Esophagus (tissue), 2 donors: ENCODE measurements around the gene KRTAP19-4. TPM values are rescaled to one million over a fixed set of nuclear protein-coding genes. Genes with fewer than 3 reads are reported as not detected.
"Not testable (repeated sequence)": the region's sequence is repeated elsewhere in the genome, so short reads cannot be mapped to it uniquely, and the experiment has no call there.

ENCODE experiments used
- H3K27ac ChIP-seq, 2 donors: one replicate each; pipeline ENCODE4 v1.5.1; 2013; ENCODE audit warnings: low read depth in 2 of 2, mild to moderate bottlenecking in 2 of 2, inconsistent platforms in 1 of 2, low read length in 1 of 2, moderate library complexity in 1 of 2
- H3K27me3 ChIP-seq, 2 donors: one replicate each; pipeline ENCODE4 v1.6.1; 2013; ENCODE audit warnings: low read length in 2 of 2, control low read depth in 1 of 2, mild to moderate bottlenecking in 1 of 2; ENCODE audit not compliant: insufficient read depth in 2 of 2, control insufficient read depth in 1 of 2
- H3K36me3 ChIP-seq, 2 donors: one replicate each; pipeline ENCODE4 v1.6.1; 2013; ENCODE audit warnings: low read length in 1 of 2; ENCODE audit not compliant: control insufficient read depth in 2 of 2, insufficient read depth in 2 of 2
- H3K4me1 ChIP-seq, 2 donors: one replicate each; pipeline ENCODE4 v1.6.1; 2013; ENCODE audit warnings: low read length in 1 of 2; ENCODE audit not compliant: control insufficient read depth in 2 of 2, insufficient read depth in 2 of 2
- H3K4me3 ChIP-seq, 2 donors: one replicate each; pipeline ENCODE4 v1.5.1; 2013; ENCODE audit warnings: low read length in 2 of 2, mild to moderate bottlenecking in 2 of 2, low read depth in 1 of 2, moderate library complexity in 1 of 2
- H3K9me3 ChIP-seq, 2 donors: one replicate each; pipeline ENCODE4 v1.6.1; 2013; ENCODE audit warnings: mild to moderate bottlenecking in 2 of 2, low read depth in 1 of 2, low read length in 1 of 2, moderate library complexity in 1 of 2; ENCODE audit not compliant: control insufficient read depth in 2 of 2, insufficient read depth in 1 of 2
- WGBS, 2 donors: extraction: QIAGEN DNeasy Blood & Tissue Kit; methylation state at CpG; one replicate each; pipeline ENCODE4 v1.1.7; 2013; 5-methylcytosine and 5-hydroxymethylcytosine counted together
- polyA plus RNA-seq, 2 donors: library from polyadenylated mRNA; stranded (reverse); fragments of 200-250 nt; gene quantifications; one replicate each; pipeline ENCODE4 v1.2.3, GENCODE V29; 2013
- donor health status: healthy with polysubstance abuse.
- donor health status: Bipolar disorder and iron deficiency.

Gene KRTAP19-4
- polyA plus RNA-seq = not detected

- Histone ChIP-seq H3K4me1 (no peaks in the 10 kb centered on the region), H3K4me3 (no peak within 1 kb of the TSS), H3K27ac (no peak within 1 kb of the TSS), H3K36me3 (no peaks in the 10 kb centered on the region), H3K27me3 (no peaks in the 10 kb centered on the region), H3K9me3 (peaks cover 2 to 3% of the 10 kb centered on the region in 2 donors)
- 70 to 78% methylated on average over 4 of the region's 4 CpGs for WGBS, 2 donors
Measured at GRCh38 chr21:30497065-30497464, at the start of gene KRTAP19-4. Gene KRTAP19-4, minus strand, starts transcription at chr21:30497165. Its CDS starts 55 bp downstream, at chr21:30497110.

GRCh38 chr21:30541764-30542163 is 44.8 kb upstream of the KRTAP19-4 start, which contains the start of gene KRTAP19-6:
Gene KRTAP19-6, minus strand, starts transcription at chr21:30541864. Its CDS starts 31 bp downstream, at chr21:30541833.
- 65 to 74% methylated on average over 1 of the region's 1 CpG for WGBS, 2 donors

GRCh38 chr21:30518876-30519275 is 21.9 kb upstream of the KRTAP19-4 start:
- Histone ChIP-seq H3K4me1 (no peaks in the 10 kb centered on the region), H3K36me3 (no peaks in the 10 kb centered on the region), H3K9me3 (no peaks in the 10 kb centered on the region), H3K27ac (no peak overlapping the region), H3K4me3 (no peak overlapping the region), H3K27me3 (no peaks in the 10 kb centered on the region)
- WGBS, 2 donors = 67 to 79% methylated on average over 1 of the region's 1 CpG

More at GRCh38 chr21:30541764-30542163, 44.8 kb upstream of the KRTAP19-4 start, which contains the start of gene KRTAP19-6:
- H3K27ac ChIP-seq = no peak within 1 kb of the TSS
- no peaks in the 10 kb centered on the region for H3K4me1 ChIP-seq
- no peaks in the 10 kb centered on the region for H3K9me3 ChIP-seq
- no peaks in the 10 kb centered on the region for H3K36me3 ChIP-seq
- H3K27me3 ChIP-seq = no peaks in the 10 kb centered on the region
- H3K4me3 ChIP-seq = no peak within 1 kb of the TSS

- 80% methylated on average over 1 of the region's 1 CpG for WGBS, 2 donors
- no peaks in the 10 kb centered on the region for H3K27me3 ChIP-seq
Measured at GRCh38 chr21:30515681-30516080, 18.7 kb upstream of the KRTAP19-4 start.

GRCh38 chr21:30505621-30506205 is 8.7 kb upstream of the KRTAP19-4 start:
- H3K4me1 ChIP-seq, H3K36me3 ChIP-seq, H3K4me3 ChIP-seq, H3K27ac ChIP-seq, H3K9me3 ChIP-seq, H3K27me3 ChIP-seq: not testable (repeated sequence)
- 27 to 30% methylated on average over 4 of the region's 4 CpGs for WGBS, 2 donors

More at GRCh38 chr21:30515681-30516080, 18.7 kb upstream of the KRTAP19-4 start:
- Histone ChIP-seq H3K9me3 (peaks cover 0 to 2% of the 10 kb centered on the region in 2 donors), H3K36me3 (no peaks in the 10 kb centered on the region), H3K4me1 (no peaks in the 10 kb centered on the region), H3K27ac (no peak overlapping the region), H3K4me3 (no peak overlapping the region)

GRCh38 chr21:30502041-30502440 is 5.1 kb upstream of the KRTAP19-4 start, which contains the start of gene KRTAP19-5:
Gene KRTAP19-5, minus strand, starts transcription at chr21:30502141. Its CDS starts 51 bp downstream, at chr21:30502090.
- peaks cover 2 to 3% of the 10 kb centered on the region in 2 donors for H3K9me3 ChIP-seq

GRCh38 chr21:30491963-30492428 is 5.0 kb downstream of the KRTAP19-4 start, which contains the start of gene KRTAP19-3:
Gene KRTAP19-3, minus strand, starts transcription at chr21:30492013. Its CDS starts 56 bp downstream, at chr21:30491957.
- WGBS, 2 donors = 75 to 76% methylated on average over 2 of the region's 2 CpGs
- Histone ChIP-seq H3K9me3 (peaks cover 0 to 3% of the 10 kb centered on the region in 2 donors), H3K4me3 (no peak within 1 kb of the TSS), H3K27ac (no peak within 1 kb of the TSS), H3K27me3 (no peaks in the 10 kb centered on the region), H3K4me1 (no peaks in the 10 kb centered on the region), H3K36me3 (no peaks in the 10 kb centered on the region)

More at GRCh38 chr21:30502041-30502440, 5.1 kb upstream of the KRTAP19-4 start, which contains the start of gene KRTAP19-5:
- Histone ChIP-seq H3K27ac (no peak within 1 kb of the TSS), H3K27me3 (no peaks in the 10 kb centered on the region), H3K36me3 (no peaks in the 10 kb centered on the region), H3K4me3 (no peak within 1 kb of the TSS), H3K4me1 (no peaks in the 10 kb centered on the region)
- 73 to 76% methylated on average over 6 of the region's 6 CpGs for WGBS, 2 donors

GRCh38 chr21:30487336-30487735 is 9.6 kb downstream of the KRTAP19-4 start, which contains the start of gene KRTAP19-2:
Gene KRTAP19-2, minus strand, starts transcription at chr21:30487436. Its CDS starts 88 bp downstream, at chr21:30487348.
- peaks cover 0 to 3% of the 10 kb centered on the region in 2 donors for H3K9me3 ChIP-seq
- WGBS, 2 donors = 81 to 88% methylated on average over 2 of the region's 2 CpGs
- no peak within 1 kb of the TSS for H3K4me3 ChIP-seq
- H3K27ac ChIP-seq = no peak within 1 kb of the TSS
- no peaks in the 10 kb centered on the region for H3K27me3 ChIP-seq
- H3K36me3 ChIP-seq = no peaks in the 10 kb centered on the region
- H3K4me1 ChIP-seq = no peaks in the 10 kb centered on the region

- Histone ChIP-seq H3K27me3 (no peaks in the 10 kb centered on the region), H3K36me3 (no peaks in the 10 kb centered on the region), H3K27ac (no peak overlapping the region), H3K4me1 (no peaks in the 10 kb centered on the region), H3K9me3 (peaks cover 0 to 3% of the 10 kb centered on the region in 2 donors), H3K4me3 (no peak overlapping the region)
- 47 to 56% methylated on average over 2 of the region's 2 CpGs for WGBS, 2 donors
Measured at GRCh38 chr21:30486180-30486579, 10.8 kb downstream of the KRTAP19-4 start.
